ENCODE measurements around the gene BLID.

- TF ChIP-seq CTCF (conservative IDR thresholded peaks at IDR 0.05 in 1 of 2, IDR thresholded peaks at IDR 0.05 in 1 of 2; ENCODE audit: extremely low read depth in 1 of 2, insufficient read depth in 1 of 2, low read depth in 1 of 2, low read length in 2 of 2) (no peak), EZH2 (IDR thresholded peaks at IDR 0.05; ENCODE audit: borderline replicate concordance, low read length) (no peak)
Measured at GRCh38 chr11:122120096-122120495, 4.1 kb upstream of the BLID start.
